NT2/D1 (cell line): ENCODE results near the gene CERS6.

Experiments used
- SUZ12 ChIP-seq: IDR thresholded peaks from 2 replicates; pipeline ENCODE4 v1.6.1; 2011; ENCODE audit not compliant: insufficient read length, insufficient read depth; ENCODE audit errors: extremely low read depth
- YY1 ChIP-seq: IDR thresholded peaks from 2 replicates; pipeline ENCODE4 v1.6.1; 2011; ENCODE audit not compliant: insufficient read length, insufficient read depth
- ZNF274 ChIP-seq: IDR thresholded peaks from 2 replicates; pipeline ENCODE4 v1.6.1; 2011; ENCODE audit warnings: mild to moderate bottlenecking, low read depth, low read length

DNA sequence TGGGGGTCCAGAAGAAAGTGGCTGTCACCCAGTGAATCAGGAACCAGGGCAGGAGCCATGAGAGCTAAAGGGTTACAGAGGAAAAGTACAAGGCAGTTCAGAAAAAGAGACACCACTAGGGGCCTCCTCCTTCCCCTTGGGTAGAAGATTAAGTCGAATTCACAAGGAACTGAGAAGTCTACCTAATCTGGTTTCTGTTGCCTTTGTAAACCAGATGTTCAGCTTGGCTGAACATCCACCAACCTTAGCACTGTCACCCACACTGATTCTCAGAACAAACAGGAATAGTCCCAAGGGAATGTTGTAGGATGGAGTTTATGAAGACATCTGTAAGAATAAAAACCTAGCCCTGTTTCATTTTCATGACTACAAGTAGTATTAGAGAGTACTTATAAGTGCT lies 256.0 kb downstream of the CERS6 start:
- no peak for TF ChIP-seq YY1
- TF ChIP-seq ZNF274: no peak
- no peak for TF ChIP-seq SUZ12
